NB4 (cell line): Measurements from ENCODE around the gene ABHD12.

Experiments used
- MAX ChIP-seq: IDR thresholded peaks from 2 replicates; pipeline ENCODE4 v1.6.1; 2011; ENCODE audit warnings: low read depth, low read length
- TF ChIP-seq, protein P1 (sequence below): IDR thresholded peaks from one replicate; pipeline ENCODE4 v1.5.1; 2012; ENCODE audit warnings: low read depth, low read length

DNA sequence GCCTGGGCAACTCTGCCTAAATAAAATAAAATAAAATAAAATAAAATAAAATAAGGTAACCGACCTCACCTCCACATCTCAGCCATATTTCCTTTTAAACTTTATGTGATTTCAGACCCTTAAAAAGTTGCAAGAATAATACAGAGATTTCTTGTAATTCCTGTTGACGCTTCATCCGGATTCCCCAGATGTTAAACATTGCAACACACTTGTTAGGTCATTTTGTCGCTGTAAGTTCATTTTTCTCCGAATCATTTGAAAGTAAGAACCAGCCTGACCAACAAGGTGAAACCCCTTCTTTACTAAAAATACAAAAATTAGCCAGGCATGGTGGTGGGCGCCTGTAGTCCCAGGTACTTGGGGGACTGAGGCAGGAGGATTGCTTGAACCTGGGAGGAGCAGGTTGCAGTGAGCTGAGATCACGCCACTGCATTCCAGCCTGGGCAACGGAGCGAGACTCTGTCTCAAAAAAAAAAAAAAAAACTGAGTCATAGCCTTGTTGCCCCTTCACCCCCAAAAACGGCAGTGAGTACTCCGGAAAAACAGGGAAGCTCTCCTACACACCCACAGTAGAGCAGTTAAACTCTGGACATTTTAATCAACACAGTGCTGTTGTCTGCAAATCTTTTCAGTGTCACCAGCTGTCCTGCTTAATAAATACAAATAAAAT is 136.9 kb downstream of the ABHD12 start:
- TF ChIP-seq, protein P1, sequence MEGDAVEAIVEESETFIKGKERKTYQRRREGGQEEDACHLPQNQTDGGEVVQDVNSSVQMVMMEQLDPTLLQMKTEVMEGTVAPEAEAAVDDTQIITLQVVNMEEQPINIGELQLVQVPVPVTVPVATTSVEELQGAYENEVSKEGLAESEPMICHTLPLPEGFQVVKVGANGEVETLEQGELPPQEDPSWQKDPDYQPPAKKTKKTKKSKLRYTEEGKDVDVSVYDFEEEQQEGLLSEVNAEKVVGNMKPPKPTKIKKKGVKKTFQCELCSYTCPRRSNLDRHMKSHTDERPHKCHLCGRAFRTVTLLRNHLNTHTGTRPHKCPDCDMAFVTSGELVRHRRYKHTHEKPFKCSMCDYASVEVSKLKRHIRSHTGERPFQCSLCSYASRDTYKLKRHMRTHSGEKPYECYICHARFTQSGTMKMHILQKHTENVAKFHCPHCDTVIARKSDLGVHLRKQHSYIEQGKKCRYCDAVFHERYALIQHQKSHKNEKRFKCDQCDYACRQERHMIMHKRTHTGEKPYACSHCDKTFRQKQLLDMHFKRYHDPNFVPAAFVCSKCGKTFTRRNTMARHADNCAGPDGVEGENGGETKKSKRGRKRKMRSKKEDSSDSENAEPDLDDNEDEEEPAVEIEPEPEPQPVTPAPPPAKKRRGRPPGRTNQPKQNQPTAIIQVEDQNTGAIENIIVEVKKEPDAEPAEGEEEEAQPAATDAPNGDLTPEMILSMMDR: no peak
- no peak for TF ChIP-seq MAX
